Measurements from ENCODE around the gene SHISA4.
"Not testable (repeated sequence)": the region's sequence is repeated elsewhere in the genome, so short reads cannot be mapped to it uniquely, and the experiment has no call there.

The SHISA4 gene

GRCh38 chr1:201888282-201889089 is at the start of gene SHISA4:
Gene SHISA4, plus strand, starts transcription at chr1:201888898. Its CDS starts 97 bp downstream, at chr1:201888995.
- DNase-seq (ENCODE audit: low read depth in 2 of 2) = peak in 1 of 2 donors; percentile 13

GRCh38 chr1:201839089-201839488 is 49.6 kb upstream of the SHISA4 start:
- not testable (repeated sequence) for DNase-seq (ENCODE audit: low read depth in 2 of 2)

GRCh38 chr1:201840055-201840454 is 48.6 kb upstream of the SHISA4 start:
- DNase-seq (ENCODE audit: low read depth in 2 of 2) = no peak

GRCh38 chr1:201840490-201840889 is 48.2 kb upstream of the SHISA4 start:
- no peak for DNase-seq (ENCODE audit: low read depth in 2 of 2)

- no peak for DNase-seq (ENCODE audit: low read depth in 2 of 2)
These were observed 47.3 kb upstream of the SHISA4 start for GRCh38 chr1:201841265-201841912.

GRCh38 chr1:201842472-201843027 is 46.1 kb upstream of the SHISA4 start:
- no peak for DNase-seq (ENCODE audit: low read depth in 2 of 2)

- no peak for DNase-seq (ENCODE audit: low read depth in 2 of 2)
These were observed 43.2 kb upstream of the SHISA4 start for GRCh38 chr1:201845331-201846083.

- no peak for DNase-seq (ENCODE audit: low read depth in 2 of 2)
These were observed 41.5 kb upstream of the SHISA4 start for GRCh38 chr1:201847150-201847549.

- no peak for DNase-seq (ENCODE audit: low read depth in 2 of 2)
These were observed 40.5 kb upstream of the SHISA4 start for GRCh38 chr1:201848230-201848629.

GRCh38 chr1:201849372-201850052 is 39.2 kb upstream of the SHISA4 start:
- no peak for DNase-seq (ENCODE audit: low read depth in 2 of 2)

- DNase-seq (ENCODE audit: low read depth in 2 of 2) = no peak
These were observed 38.7 kb upstream of the SHISA4 start for GRCh38 chr1:201850053-201850397.

GRCh38 chr1:201851949-201852348 is 36.7 kb upstream of the SHISA4 start:
- no peak for DNase-seq (ENCODE audit: low read depth in 2 of 2)

GRCh38 chr1:201856722-201857121 is 32.0 kb upstream of the SHISA4 start:
- DNase-seq (ENCODE audit: low read depth in 2 of 2) = not testable (repeated sequence)

- no peak for DNase-seq (ENCODE audit: low read depth in 2 of 2)
These were observed 29.3 kb upstream of the SHISA4 start for GRCh38 chr1:201859424-201859823.

GRCh38 chr1:201861448-201861847 is 27.2 kb upstream of the SHISA4 start:
- DNase-seq (ENCODE audit: low read depth in 2 of 2) = no peak

- DNase-seq (ENCODE audit: low read depth in 2 of 2) = no peak
These were observed 18.3 kb upstream of the SHISA4 start for GRCh38 chr1:201870397-201870796.

GRCh38 chr1:201874672-201875071 is 14.0 kb upstream of the SHISA4 start:
- no peak for DNase-seq (ENCODE audit: low read depth in 2 of 2)

- no peak for DNase-seq (ENCODE audit: low read depth in 2 of 2)
These were observed 12.4 kb upstream of the SHISA4 start for GRCh38 chr1:201876148-201876818.

- no peak for DNase-seq (ENCODE audit: low read depth in 2 of 2)
These were observed 10.8 kb upstream of the SHISA4 start for GRCh38 chr1:201877877-201878401.

- no peak for DNase-seq (ENCODE audit: low read depth in 2 of 2)
These were observed 7.6 kb upstream of the SHISA4 start for GRCh38 chr1:201880928-201881571.
